Ramos (cell line): Measurements from ENCODE around the gene SLC6A17.

Source experiments
- in situ Hi-C: fragments of 300-500 bp; cut with MboI; formaldehyde crosslinking; loops from one replicate; pipeline ENCODE4 v1.14.3; 2022; ENCODE audit warnings: low sequenced_read_pairs; ENCODE audit not compliant: unreplicated experiment

The SLC6A17 gene

GRCh38 chr1:110170766-110171733 lies 20.8 kb downstream of the SLC6A17 start:
- in situ Hi-C loops = no loop called here

- in situ Hi-C loops = no loop called here
Observed at GRCh38 chr1:110172001-110172400, 21.7 kb downstream of the SLC6A17 start.

- in situ Hi-C loops = no loop called here
Observed at GRCh38 chr1:110173466-110174105, 23.3 kb downstream of the SLC6A17 start.

- in situ Hi-C loops = no loop called here
Observed at GRCh38 chr1:110174961-110175360, 24.7 kb downstream of the SLC6A17 start.

GRCh38 chr1:110176299-110176956 lies 26.1 kb downstream of the SLC6A17 start:
- in situ Hi-C loops = no loop called here

- in situ Hi-C loops = no loop called here
Observed at GRCh38 chr1:110177775-110178174, 27.5 kb downstream of the SLC6A17 start.

GRCh38 chr1:110183642-110184167 lies 33.4 kb downstream of the SLC6A17 start:
- in situ Hi-C loops = no loop called here

GRCh38 chr1:110184446-110184845 lies 34.2 kb downstream of the SLC6A17 start:
- in situ Hi-C loops = no loop called here

- in situ Hi-C loops = no loop called here
Observed at GRCh38 chr1:110185181-110185580, 34.9 kb downstream of the SLC6A17 start.

- in situ Hi-C loops = no loop called here
Observed at GRCh38 chr1:110186558-110186957, 36.3 kb downstream of the SLC6A17 start.

- in situ Hi-C loops = no loop called here
Observed at GRCh38 chr1:110187139-110187890, 37.0 kb downstream of the SLC6A17 start.

- in situ Hi-C loops = no loop called here
Observed at GRCh38 chr1:110188035-110188618, 37.8 kb downstream of the SLC6A17 start.

GRCh38 chr1:110189181-110189580 lies 38.9 kb downstream of the SLC6A17 start:
- in situ Hi-C loops = no loop called here

GRCh38 chr1:110190282-110190929 lies 40.1 kb downstream of the SLC6A17 start:
- in situ Hi-C loops = no loop called here

GRCh38 chr1:110192541-110192940 lies 42.2 kb downstream of the SLC6A17 start:
- in situ Hi-C loops = no loop called here

GRCh38 chr1:110195196-110195595 lies 44.9 kb downstream of the SLC6A17 start:
- in situ Hi-C loops = no loop called here

GRCh38 chr1:110196917-110197765 lies 46.8 kb downstream of the SLC6A17 start:
- in situ Hi-C loops = no loop called here

GRCh38 chr1:110197905-110198629 lies 47.8 kb downstream of the SLC6A17 start:
- in situ Hi-C loops = no loop called here
